Psoas muscle (tissue), 8 donors: Measurements from ENCODE around the gene GCH1. TPM values are rescaled to one million over a fixed set of nuclear protein-coding genes. Genes with fewer than 3 reads are reported as not detected.

Experiments
- ATAC-seq, 4 donors: fragments of 200-7000 bp; cut with Tn5 transposase; one replicate each; pipeline ENCODE4 v1.9.1; 2020; ENCODE audit warnings: moderate library complexity in 3 of 4, mild to moderate bottlenecking in 2 of 4
- DNase-seq, 2 donors: peaks; one replicate each; pipeline ENCODE4 v3.0.0-alpha.2; 2020
- H3K27ac ChIP-seq: fragments of 200-600 bp; one replicate; pipeline ENCODE4 v1.8.0; 2022
- H3K27me3 ChIP-seq, 3 donors: fragments of 200-600 bp in 1 of 3; one replicate each; pipeline versions ENCODE4 v1.6.1 to v1.8.0; 2013 to 2022; ENCODE audit warnings: low read length in 2 of 3, mild to moderate bottlenecking in 2 of 3, moderate library complexity in 1 of 3; ENCODE audit not compliant: insufficient read depth in 3 of 3
- H3K36me3 ChIP-seq, 2 donors: fragments of 200-600 bp in 1 of 2; one replicate each; pipeline versions ENCODE4 v1.6.1 to v1.8.0; 2013 to 2022; ENCODE audit warnings: low read depth in 1 of 2, mild to moderate bottlenecking in 1 of 2, moderate library complexity in 1 of 2; ENCODE audit not compliant: insufficient read depth in 1 of 2
- H3K4me1 ChIP-seq: fragments of 200-600 bp; one replicate; pipeline ENCODE4 v1.8.0; 2022
- H3K4me3 ChIP-seq: fragments of 200-600 bp; one replicate; pipeline ENCODE4 v1.8.0; 2022; ENCODE audit warnings: mild to moderate bottlenecking
- H3K9me3 ChIP-seq: fragments of 200-600 bp; one replicate; pipeline ENCODE4 v1.8.0; 2022
- WGBS, 3 donors: extraction: QIAGEN DNeasy Blood & Tissue Kit; methylation state at CpG; one replicate each; pipeline versions ENCODE4 v1.1.6 to v1.1.7; 2013; 5-methylcytosine and 5-hydroxymethylcytosine counted together
- intact Hi-C, 2 donors: fragments of 100-400 bp; cut with DNase I; formaldehyde crosslinking; loops; one replicate each; pipeline versions ENCODE4 v1.11.0 to v1.14.2; 2022
- polyA plus RNA-seq, 3 donors: library from polyadenylated mRNA; stranded (reverse); fragments of 200-250 nt; gene quantifications; one replicate each; pipeline ENCODE4 v1.2.3, GENCODE V29; 2013
- total RNA-seq, 4 donors: library from RNA; stranded (reverse); fragmentation: NEBNext Ultra II Directional in 2 of 4; extraction: Animal tissue kit (Norgen Biotek cat#: 25700) in 2 of 4; gene quantifications; one replicate each; pipeline versions ENCODE4 v1.2.1 to v1.2.4, GENCODE V29; 2021 to 2023
- TF ChIP-seq, protein P1 (sequence below): fragments of 200-600 bp; IDR thresholded peaks from one replicate; pipeline ENCODE4 v1.8.0; 2022; ENCODE audit warnings: antibody characterized with exemption
- donor health status: healthy with polysubstance abuse.
- donor health status: DM: no; HTN: no; CAD: no; lungs with moderate emphysema.
- donor health status: Bipolar disorder and iron deficiency.
- donor health status: healthy.
- donor health status: DM: yes; HTN: yes; CAD: no.
- donor health status: DM: no; HTN: no; CAD: no.
- donor health status: DM: no; HTN: no; CAD: no.
- donor health status: DM: yes; HTN: yes; CAD: no.

Gene GCH1
- total and polyA plus RNA-seq, 7 donors = 0.65 to 1.4 (median 1.1) TPM

DNA sequence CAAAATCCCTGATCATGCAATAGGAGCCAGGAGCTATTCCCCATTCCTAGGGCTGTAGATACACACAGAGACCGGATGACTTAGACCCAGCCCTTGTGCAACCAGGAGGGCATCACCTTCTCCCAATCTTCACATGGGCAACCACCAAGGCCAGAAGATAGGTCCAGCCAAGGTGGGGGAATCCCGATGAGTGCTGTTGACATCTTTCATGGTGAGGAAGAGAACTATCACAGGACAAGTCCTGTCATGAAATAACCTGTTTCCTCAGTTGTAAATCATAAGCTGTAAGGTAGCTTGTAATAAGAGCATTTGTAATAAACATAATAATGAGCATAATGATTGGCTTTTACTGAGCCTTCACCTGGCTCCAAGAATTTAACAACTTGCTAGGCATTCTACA is 89.5 kb downstream of the GCH1 start:
- ATAC-seq (no peak), DNase-seq (no peak)
- H3K4me1 ChIP-seq = no peaks in the 10 kb centered on the region
- H3K4me3 ChIP-seq = no peak overlapping the region
- TF ChIP-seq, protein P1, sequence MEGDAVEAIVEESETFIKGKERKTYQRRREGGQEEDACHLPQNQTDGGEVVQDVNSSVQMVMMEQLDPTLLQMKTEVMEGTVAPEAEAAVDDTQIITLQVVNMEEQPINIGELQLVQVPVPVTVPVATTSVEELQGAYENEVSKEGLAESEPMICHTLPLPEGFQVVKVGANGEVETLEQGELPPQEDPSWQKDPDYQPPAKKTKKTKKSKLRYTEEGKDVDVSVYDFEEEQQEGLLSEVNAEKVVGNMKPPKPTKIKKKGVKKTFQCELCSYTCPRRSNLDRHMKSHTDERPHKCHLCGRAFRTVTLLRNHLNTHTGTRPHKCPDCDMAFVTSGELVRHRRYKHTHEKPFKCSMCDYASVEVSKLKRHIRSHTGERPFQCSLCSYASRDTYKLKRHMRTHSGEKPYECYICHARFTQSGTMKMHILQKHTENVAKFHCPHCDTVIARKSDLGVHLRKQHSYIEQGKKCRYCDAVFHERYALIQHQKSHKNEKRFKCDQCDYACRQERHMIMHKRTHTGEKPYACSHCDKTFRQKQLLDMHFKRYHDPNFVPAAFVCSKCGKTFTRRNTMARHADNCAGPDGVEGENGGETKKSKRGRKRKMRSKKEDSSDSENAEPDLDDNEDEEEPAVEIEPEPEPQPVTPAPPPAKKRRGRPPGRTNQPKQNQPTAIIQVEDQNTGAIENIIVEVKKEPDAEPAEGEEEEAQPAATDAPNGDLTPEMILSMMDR = no peak
- no peaks in the 10 kb centered on the region for H3K36me3 ChIP-seq
- 90 to 94% (median 91%) methylated on average over 2 of the region's 2 CpGs for WGBS, 3 donors
- no peak overlapping the region for H3K27ac ChIP-seq
- intact Hi-C loops = no loop called here
- peaks cover 0 to 9% (median 3%) of the 10 kb centered on the region in 3 donors for H3K27me3 ChIP-seq
- no peaks in the 10 kb centered on the region for H3K9me3 ChIP-seq

- intact Hi-C loops = no loop called here
- TF ChIP-seq, protein P1 = no peak
- no peak for DNase-seq
Measured at GRCh38 chr14:54812617-54813016, 90.0 kb downstream of the GCH1 start.

GRCh38 chr14:54809767-54810166 is 92.9 kb downstream of the GCH1 start:
- DNase-seq (no peak), ATAC-seq (no peak)
- TF ChIP-seq, protein P1 = no peak
- Histone ChIP-seq H3K4me1 (no peaks in the 10 kb centered on the region), H3K36me3 (no peaks in the 10 kb centered on the region), H3K9me3 (no peaks in the 10 kb centered on the region), H3K27me3 (peaks cover 0 to 7% (median 1%) of the 10 kb centered on the region in 3 donors), H3K4me3 (no peak overlapping the region), H3K27ac (no peak overlapping the region)
- WGBS, 3 donors = 94 to 97% (median 95%) methylated on average over 8 of the region's 8 CpGs
- intact Hi-C loops = no loop called here

More at GRCh38 chr14:54812617-54813016, 90.0 kb downstream of the GCH1 start:
- Histone ChIP-seq H3K4me1 (no peaks in the 10 kb centered on the region), H3K4me3 (no peak overlapping the region), H3K27me3 (peaks cover 0 to 7% (median 1%) of the 10 kb centered on the region in 3 donors), H3K9me3 (no peaks in the 10 kb centered on the region), H3K36me3 (no peaks in the 10 kb centered on the region), H3K27ac (no peak overlapping the region)
- WGBS, 3 donors = 81 to 86% (median 83%) methylated on average over 6 of the region's 6 CpGs
- no peak for ATAC-seq

DNA sequence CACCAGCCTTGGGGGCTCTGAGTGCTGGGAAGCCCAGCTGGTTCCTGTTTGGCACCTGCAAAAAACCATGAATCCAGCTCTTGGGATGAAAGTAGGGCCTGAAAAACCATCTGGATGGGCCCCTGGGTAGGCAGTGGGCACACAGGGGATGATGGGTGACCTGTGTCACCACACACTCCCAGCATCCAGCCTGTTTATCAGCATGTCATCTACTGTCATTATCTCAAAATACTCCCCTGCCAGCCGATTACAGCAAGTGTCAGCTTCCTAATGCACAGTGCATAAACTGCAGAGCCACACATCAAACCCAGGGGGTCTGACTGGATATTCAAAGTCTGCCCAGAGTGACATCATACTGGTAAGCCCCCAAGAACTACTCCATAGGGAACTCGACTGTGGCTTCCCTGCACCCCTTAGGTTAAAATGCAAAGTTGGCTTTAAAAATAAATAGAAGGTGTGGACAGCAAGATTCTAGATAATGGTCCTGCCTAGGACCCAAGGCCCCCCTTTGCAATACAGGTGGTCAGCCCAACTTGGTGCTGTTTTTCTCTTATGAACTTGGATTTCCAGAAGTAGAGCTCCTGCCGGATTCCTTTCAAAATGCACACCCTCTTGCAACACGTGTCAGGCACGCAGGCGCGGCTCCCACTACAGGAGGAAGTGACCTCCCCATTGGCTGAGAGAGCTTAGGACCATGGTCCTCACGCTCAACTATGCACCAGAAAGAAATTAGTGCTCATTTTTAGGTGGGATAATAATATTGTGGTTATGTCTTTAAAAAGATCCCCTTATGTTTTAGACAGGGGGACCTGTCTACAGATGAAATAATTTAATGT is 94.1 kb downstream of the GCH1 start:
- TF ChIP-seq, protein P1 = no peak
- DNase-seq (no peak), ATAC-seq (no peak)
- Histone ChIP-seq H3K9me3 (no peaks in the 10 kb centered on the region), H3K27ac (no peak overlapping the region), H3K27me3 (peaks cover 0 to 7% (median 1%) of the 10 kb centered on the region in 3 donors), H3K36me3 (no peaks in the 10 kb centered on the region), H3K4me3 (no peak overlapping the region), H3K4me1 (no peaks in the 10 kb centered on the region)
- WGBS, 3 donors = 74 to 81% (median 76%) methylated on average over 8 of the region's 8 CpGs
- intact Hi-C loops = no loop called here
